IPS DF 19.7 (cell line): ENCODE measurements around the gene STMN3.
"Not testable (repeated sequence)": the region's sequence is repeated elsewhere in the genome, so short reads cannot be mapped to it uniquely, and the experiment has no call there.

Source experiments
- DNase-seq: peaks from one replicate; pipeline ENCODE4 v3.0.0-alpha.2; 2013; ENCODE audit warnings: low read depth, low spot score

The STMN3 gene

DNA sequence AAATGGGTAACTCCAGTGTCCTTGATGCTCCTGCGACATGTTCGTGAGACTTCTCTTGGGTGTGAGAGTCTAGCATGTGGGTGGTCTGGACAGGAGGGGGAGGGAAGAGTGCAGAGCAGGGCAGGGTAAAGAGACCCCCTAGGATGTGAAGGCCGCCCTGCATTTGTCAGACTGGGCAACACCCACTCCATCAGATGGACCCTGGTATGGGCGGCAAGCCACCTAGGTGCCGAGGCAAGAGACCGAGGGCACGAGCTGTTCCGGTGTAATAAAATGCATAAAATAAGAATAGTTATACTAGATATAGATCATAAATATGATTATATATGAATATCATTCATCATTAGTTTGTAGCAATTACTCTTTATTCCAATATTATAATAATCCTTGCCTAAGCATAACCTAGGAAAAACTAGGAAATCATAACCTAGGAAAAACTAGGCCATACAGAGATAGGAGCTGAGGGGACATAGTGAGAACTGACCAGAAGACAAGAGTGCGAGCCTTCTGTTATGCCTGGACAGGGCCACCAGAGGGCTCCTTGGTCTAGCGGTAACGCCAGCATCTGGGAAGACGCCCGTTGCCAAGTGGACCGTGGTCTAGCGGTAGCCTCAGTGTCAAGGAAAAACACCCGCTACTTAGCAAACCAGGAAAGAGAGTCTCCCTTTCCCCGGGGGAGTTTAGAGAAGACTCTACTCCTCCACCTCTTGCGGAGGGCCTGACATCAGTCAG is 39.2 kb downstream of the STMN3 start:
- not testable (repeated sequence) for DNase-seq

DNA sequence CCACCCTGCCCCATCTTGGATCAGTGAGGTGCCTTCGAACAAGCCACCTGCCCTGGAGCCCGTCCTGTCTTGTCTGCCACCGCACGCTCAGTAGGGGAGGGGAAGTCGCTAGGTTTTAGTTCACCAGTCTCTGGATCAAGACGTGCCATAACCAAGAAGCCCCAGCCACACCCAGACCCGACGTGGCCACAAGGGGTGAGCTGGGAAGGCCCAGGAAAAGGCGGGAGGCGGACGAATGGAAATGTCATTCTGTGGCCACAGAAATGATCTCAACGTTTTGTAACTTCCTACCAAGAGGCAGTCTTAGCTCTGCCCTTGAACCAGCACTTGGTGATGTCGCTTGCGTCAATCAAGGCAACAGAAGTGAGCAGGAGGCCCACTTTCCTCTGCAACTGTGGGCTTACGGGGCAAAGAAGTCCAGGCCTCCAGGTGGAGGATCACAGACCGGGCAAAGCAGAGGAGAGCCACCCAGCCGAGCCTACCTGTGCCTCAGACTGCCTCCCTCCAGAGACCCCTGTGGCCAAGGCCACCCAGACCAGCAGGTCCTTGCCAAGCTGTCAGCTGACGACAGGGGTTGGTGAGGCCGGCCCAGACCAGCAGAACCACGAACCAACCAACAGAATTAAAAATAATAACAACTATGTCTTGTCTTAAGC is 40.8 kb downstream of the STMN3 start:
- DNase-seq, result no peak

DNA sequence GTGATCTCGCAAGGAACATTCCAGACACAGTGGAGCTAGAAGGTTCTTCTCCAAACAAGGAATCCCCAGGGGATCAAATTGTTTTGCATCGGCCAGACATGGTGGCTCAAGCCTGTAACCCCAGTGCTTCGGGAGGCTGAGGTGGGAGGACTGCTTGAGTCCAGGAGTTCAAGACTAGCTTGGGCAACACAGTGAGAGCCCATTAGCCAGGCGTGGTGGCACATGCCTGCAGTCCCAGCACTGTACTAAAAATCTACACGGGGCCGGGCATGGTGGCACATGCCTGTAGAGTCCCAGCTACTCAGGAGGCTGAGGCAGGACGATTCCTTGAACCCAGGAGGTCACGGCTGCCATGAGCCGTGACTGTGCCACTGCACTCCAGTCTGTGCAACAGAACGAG is 41.6 kb downstream of the STMN3 start:
- no peak for DNase-seq

DNA sequence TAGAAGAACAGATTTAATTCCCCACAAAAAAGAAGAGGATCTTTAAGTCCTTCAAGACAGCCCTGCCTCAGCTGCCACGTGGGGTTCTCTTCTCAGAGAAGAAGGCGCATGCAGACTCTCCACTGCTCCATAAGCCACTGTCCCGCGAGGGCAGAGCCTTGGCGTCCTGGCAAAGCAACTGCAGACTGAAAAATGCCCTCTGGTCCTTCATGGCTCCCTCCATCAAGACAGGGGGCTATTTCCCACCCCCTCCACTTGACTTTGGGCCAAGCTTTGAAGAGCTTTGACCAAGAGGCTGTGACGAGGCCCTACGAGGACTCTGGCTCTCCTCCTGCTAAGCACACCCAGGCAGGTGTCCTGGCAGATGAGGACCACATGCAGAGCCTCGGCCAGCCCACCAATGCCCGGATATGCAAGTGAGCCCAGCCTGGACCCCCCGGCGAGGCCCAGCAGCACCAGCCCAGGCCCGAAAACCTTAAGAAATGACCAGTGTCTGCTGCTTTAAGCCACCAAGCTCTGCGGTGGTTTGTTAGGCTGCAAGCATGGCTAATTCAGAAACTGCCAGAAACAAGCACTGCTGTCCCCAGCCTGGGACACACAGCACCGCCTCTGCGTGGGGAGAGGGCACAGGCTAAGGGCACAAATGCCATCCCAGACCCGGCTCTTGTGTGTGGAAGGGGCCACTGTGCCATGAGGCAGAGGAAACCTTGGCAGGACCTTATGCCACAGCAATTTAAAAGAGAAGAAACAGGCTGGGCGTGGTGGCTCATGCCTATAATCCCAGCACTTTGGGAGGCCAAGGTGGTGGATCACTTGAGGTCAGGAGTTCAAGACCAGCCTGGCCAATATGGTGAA is 42.4 kb downstream of the STMN3 start:
- no peak for DNase-seq

DNA sequence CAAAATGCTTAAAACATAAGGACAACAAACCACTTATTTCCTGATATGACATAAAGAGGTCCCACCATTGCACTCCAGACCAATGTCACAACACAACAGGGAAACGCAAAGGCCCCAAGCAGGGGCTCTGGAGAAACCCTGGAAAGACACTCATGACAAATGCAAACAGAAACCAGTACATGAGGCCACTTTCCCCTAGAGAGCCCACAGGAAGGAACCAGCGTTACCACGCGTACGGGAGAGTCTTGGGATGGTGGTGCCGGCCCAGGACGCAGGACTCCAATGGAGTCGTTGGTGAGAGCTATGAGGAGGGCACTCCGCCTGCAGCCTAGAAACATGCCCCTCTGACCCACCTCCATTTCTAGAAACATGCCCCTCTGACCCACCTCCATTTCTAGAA is 46.5 kb downstream of the STMN3 start:
- no peak for DNase-seq

DNA sequence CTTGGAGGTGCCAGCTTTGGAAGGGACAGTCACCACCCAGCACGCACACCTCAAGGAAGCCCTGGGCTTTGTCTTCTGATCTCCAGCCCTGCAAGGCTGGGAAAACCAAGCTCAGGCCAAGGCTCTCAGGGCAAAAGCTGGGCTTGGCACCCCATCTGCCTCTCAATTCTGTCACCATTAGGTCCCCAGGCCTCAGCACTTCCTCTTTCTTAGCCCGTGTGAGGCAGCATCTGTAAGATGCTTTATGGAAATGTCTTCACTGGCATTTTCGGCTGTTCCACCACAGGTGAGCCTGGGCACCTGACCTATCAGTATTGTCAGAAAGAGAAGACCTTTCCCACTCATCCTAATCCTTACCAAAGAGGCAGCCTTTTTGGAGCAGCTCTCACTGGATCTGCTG is 50.9 kb downstream of the STMN3 start:
- DNase-seq, result no peak

DNA sequence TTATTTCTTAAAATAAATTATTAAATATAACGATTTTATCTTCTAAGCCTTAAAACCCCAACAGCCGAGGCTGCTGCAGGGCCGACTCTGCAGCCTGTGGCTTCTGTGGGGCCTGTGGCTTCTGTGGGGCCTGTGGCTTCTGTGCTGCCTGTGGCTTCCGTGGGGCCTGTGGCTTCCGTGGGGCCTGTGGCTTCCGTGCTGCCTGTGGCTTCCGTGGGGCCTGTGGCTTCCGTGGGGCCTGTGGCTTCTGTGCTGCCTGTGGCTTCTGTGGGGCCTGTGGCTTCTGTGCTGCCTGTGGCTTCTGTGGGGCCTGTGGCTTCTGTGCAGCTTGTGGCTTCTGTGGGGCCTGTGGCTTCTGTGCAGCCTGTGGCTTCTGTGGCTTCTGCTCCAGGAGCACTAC is 51.5 kb downstream of the STMN3 start:
- DNase-seq, result not testable (repeated sequence)

DNA sequence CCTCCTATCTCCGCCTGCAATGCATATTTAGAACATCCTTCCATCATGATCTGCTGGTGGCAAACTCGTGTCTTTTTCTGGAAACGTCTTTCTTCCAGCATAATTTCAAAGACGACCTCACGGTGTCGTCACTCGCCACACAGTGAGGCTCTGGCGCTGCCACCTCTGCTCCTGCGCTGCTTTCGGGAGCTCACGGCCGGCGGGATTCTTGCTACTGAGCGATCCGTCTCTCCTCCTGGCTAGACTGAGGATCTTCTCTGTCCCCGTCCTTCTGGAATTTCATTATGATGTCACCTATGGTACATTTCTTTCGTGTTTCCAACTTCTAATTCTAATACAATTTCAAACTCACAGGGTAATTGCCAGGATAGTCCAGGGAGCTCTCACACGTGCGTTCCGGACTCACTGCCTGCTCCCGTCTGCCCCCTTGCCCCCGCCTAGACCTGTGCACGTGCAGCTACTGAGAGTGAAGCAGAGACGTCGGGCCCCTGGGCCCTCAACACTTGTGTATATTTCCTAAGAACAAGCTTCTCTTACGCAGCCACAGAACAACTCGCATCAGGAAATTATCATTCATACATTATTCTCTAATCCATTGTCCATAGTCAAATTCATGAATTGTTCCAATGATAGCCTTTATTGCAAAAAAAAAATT is 53.7 kb downstream of the STMN3 start:
- DNase-seq, result no peak

DNA sequence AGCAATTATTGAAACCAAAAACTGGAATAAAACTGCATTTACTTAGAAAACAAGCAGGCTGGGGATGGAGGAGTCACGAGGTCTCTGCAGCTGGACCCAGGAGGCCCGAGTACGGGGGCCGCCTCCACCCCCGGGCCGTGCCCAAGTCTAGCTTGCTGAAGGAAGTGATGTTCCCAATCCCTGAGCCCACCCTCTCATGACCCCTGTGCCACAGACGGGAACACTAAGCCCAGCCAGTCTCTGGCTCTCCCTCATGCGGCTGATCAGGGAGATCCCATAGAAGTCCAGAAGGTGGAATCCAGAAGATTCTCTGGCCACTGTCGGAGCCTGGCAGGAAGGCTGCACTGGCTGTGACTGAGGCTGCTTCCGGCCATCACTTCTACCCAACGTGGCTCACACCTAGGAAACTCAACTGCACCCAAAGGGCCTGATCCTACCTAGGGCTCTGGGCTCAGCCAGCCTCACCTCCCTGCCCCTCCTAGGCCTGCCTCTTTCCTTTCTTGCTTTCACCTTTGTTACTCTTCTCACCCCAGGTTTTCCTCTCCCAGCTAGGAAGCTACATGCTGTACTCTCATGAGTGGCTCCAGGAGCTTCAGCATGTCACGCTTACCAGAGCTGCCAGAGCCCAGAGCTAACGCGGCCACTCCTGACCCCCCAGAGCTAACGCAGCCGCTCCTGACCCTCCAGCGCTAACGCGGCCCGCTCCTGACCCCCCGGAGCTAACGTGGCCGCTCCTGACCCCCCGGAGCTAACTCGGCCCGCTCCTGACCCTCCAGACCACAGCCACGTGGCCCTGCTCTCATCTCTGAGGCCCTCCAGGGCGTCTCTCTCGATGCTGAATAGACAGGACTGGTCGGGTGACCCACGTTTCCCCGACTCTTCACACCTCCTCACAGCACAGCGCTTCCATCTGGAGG is 54.5 kb downstream of the STMN3 start:
- DNase-seq, result no peak

DNA sequence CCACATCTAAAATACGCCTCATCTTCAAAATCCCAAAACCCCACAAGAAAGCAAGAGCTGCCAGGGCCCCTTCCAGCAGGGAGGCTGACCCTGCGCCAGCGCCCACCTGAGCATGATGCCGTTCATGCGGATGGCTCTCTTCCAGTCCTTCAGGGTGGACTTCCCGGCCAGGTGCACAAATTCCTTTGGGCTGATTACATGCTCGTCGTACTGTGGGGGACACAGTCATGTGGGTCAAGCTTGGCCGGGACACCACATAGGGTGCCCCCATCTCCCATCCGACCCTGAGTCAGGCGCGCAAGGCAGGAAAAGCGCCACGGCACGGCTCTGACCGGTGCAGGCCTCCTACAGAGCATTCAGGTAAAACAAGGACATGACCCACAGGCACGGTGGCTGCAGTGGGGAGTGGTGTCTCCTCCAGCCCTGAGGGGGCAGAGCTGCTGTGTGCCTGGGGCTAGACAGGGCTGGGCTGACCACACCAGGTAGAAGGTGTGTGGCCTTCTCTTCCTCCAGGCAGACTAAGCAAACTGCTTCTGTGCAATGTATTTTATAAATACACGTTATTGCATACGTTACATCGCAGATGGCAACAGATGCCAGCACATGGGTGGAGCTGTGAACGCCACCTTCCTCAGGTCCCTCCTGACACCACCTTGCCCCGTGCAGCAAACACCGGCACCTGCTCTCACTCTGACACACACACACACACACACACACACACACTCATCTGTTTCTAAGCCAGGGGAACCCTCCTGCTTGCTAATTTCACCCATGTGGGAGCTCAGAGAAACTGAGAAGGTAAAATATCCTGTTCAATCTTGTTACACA is 55.4 kb downstream of the STMN3 start:
- DNase-seq, result no peak

DNA sequence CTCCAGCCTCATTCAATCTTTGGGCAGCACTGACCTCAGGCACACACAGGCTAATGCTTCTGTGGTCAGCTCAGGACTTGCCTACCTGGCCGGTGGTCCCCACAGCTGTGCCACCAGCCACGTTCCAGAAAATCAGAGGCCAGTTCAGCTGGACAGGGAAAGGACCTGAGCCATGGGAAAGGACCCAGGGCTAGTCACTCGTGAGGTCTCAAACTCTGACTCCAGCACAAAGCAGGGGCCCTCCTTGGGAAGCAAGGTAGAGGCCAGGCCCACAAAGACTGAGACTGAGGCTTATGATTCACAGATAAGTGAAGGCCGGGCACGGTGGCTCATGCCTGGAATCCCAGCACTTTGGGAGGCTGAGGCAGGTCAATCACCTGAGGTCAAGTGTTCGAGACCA is 56.8 kb downstream of the STMN3 start:
- DNase-seq, result no peak

DNA sequence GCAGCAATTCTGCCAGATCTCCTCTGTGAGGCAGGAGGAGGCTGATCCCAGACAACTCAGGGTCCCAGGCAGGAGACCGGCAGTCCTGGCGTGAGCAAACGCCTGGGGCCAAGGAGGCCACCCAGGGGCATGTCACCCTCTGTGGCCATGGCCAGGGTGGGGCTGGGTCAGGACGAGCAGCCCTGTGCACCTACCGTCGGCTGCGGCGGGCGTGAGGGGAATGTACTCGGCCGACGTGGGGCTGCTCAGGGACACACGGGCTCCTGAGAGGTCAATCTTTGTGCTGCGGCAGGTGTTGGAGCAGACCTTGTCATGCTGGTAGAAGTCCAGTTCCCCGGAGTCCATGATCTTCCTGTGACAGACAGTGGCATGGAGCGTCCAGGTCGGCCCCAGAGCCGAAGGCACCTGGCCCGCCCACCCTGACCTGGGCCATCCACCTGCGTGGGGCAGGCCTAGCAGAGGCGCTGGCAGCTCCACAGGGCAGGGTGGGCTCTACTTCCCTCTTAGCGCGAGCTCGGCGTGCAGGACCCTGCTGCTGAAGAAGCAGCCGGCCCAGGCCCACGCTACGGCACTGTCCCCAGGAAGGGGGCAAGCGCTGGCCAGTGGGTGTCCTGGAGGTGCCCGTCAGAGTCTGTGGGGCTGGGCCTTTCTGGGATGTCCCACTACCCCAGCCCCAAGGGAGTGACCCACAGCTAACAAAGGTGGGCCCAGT is 57.7 kb downstream of the STMN3 start:
- DNase-seq, result no peak

DNA sequence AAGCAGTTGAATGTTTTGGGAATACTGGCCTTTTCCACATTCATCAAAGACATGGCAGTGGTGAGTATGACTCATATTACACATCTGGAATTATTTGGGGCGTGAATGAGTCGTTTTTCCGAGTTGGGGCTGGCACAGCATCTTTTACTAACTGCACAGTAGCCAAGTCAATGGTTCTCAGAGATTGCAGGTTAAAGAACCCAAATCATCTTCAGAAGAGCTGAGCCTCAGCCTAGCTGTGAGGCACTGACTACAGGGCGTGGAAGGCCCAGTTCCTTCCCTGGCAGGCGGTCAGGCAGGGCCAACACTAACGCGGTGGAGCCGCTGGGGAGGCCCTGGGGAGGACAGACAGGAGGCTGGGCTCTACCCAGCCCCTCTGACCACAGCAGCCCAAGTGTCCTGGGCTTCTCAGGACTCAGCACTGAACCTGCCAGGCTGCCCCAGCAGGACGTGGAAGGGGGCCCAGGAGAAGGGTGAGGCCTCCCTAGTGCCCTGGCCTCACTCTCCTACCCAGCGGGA is 59.1 kb downstream of the STMN3 start:
- no peak for DNase-seq

DNA sequence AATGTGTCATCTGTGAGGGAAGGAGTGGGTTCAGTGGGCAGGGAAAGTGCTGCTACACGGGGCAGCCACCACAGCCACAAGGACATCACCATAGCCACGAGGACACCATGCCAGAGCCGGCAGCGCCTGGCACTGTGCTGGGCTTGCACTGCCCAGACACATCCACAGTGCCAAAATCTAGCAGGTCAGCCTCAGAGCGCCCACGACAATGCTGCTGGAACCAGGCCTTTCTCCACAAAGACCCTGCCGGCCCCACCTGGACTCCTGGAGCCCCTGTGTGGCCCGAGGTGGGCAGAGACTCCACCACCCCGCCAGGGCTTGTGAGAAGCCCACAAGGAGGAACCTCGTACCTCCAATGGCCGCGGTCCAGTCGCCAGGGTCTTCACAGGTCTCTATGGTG is 60.6 kb downstream of the STMN3 start:
- no peak for DNase-seq

DNA sequence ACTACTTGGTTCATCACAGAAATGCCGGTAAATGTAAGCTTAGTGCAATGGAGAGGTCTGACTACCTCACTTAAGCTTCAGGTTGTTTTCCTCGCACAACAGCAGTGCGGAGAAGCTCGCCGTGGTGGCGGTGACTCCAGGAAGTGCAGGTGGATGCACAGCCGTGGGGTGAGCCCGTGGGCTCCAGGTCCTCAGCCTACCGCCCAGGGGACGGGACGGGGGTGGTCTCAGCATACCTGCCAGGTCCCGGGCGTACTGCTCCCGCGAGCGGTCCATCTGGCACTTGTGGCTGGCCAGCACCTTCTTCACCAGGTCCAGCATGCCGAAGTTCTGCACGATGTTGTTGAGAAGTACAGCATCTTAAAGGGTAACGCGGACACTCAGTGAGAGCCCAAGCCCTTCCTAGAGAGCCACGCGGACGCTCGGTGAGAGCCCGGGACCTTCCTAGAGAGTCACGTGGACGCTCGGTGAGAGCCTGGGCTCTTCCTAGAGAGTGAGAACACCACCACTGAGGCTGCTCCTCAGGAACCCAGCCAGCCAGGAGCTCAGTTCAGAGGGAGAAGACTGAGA is 61.4 kb downstream of the STMN3 start:
- no peak for DNase-seq

DNA sequence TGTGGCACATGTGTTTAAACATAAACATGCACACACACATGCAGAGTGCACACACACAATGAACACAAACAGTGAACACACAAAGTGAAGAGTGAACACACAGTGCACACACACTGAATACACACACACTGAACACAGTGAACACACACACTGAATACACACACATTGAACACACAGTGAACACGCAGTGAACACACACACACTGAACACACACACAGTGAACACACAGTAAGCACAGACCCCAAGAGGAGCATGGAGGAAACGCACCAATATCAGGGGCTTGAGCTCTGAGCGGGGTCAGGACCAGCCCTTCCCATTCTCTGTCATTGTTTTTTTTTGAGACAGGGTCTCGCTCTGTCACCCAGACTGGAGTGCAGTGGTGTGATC is 62.1 kb downstream of the STMN3 start:
- no peak for DNase-seq

DNA sequence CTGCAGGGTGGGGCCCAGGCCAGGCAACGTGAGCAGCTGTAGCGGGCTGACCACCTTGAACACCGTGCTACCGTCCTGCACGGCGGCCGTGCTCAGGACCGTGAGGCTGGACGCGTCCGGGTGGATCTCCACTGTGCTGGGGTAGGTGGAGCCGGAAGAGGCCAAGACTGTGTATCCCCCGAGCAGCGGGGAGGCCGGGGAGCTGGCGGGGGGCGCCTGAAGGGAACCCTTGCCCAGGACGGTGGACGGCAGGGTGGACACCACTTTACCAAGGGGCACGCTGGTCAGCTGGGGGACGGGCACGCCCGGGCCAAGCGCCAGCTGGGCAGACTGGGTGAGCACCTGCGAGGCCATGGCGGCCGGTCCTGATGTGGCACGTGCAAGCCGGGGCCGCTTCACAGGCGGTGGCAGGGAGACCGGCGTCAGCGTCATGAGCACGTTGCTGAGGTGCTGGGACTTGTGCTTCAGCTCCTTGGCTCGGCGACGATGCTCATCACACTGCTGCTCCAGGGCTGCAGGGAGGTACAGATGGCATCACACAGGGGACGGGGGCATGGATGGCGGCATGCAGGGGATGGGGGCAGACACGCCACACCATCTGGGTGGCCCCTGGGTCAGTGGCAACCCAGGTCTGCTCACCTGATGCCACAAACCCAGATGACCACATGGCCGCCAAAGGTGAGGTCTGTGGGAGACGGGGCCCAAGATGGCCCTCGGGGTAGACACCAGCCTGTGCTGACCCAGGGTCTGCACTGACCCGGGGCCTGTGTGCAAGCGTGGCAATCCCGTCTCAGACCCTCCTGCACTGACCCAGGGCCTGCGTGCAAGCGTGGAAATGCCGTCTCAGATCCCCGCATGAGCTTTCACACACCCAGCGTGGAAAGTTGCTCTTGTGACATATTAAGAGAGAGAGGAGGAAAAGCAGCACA is 62.7 kb downstream of the STMN3 start:
- no peak for DNase-seq
